IPS-15b (cell line): ENCODE results near the gene ARHGAP6.

Source experiments
- H3K27me3 ChIP-seq: one replicate; pipeline ENCODE4 v1.6.1; 2013; ENCODE audit warnings: low read length; ENCODE audit not compliant: control insufficient read depth, insufficient read depth
- H3K36me3 ChIP-seq: one replicate; pipeline ENCODE4 v1.6.1; 2013; ENCODE audit warnings: low read length; ENCODE audit not compliant: control insufficient read depth, insufficient read depth
- H3K4me1 ChIP-seq: one replicate; pipeline ENCODE4 v1.6.1; 2013; ENCODE audit warnings: mild to moderate bottlenecking, low read length; ENCODE audit not compliant: control insufficient read depth, insufficient read depth
- H3K4me3 ChIP-seq: one replicate; pipeline ENCODE4 v1.5.1; 2013; ENCODE audit warnings: low read depth, low read length
- H3K9ac ChIP-seq: one replicate; pipeline ENCODE4 v1.6.1; 2013; ENCODE audit warnings: low read depth, mild to moderate bottlenecking, low read length
- H3K9me3 ChIP-seq: one replicate; pipeline ENCODE4 v1.6.1; 2013; ENCODE audit warnings: mild to moderate bottlenecking, low read length; ENCODE audit not compliant: control insufficient read depth, insufficient read depth

Gene ARHGAP6

DNA sequence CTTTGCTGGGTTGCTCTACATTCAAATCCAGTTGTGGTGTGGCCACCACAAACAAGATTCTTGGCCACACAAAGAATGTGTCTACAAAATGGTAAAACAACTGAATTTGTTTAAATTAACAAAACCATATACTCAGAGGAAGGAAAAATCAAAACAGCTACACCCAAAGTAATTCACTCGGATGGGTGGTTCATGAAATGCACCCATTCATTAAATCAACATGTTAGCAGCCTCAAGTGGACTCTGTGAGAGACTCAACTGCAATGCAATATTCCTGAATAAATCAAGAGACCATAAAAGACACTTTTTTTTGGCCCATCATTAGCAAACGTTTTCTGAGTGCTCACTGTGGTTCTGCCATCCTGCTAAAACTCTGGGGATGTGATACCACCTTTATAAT, 383.7 kb downstream of the ARHGAP6 start:
- Histone ChIP-seq H3K9me3 (no peaks in the 10 kb centered on the region), H3K9ac (no peak overlapping the region), H3K4me1 (no peaks in the 10 kb centered on the region), H3K27me3 (no peaks in the 10 kb centered on the region), H3K4me3 (no peak overlapping the region), H3K36me3 (no peaks in the 10 kb centered on the region)

DNA sequence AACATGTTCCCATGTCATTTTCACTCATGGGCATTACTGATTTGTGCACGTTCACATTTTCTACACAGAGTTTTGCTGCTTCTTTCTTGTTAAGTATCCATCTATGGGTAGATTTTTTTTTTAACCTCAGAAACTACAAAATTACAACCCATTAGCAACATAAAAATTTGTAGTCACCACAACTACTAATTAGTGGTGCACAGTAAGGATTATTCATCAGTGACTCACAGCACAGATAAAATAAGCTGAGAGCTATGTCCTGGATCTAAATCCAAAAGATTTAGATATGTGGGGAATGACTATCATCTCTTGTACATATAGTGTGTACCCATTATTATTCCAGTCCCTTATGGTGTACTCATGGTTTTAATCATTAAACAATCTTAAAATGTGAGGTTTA, 392.2 kb downstream of the ARHGAP6 start:
- no peak overlapping the region for H3K4me3 ChIP-seq
- H3K27me3 ChIP-seq = no peaks in the 10 kb centered on the region
- no peaks in the 10 kb centered on the region for H3K36me3 ChIP-seq
- no peaks in the 10 kb centered on the region for H3K4me1 ChIP-seq
- no peak overlapping the region for H3K9ac ChIP-seq
- H3K9me3 ChIP-seq = no peaks in the 10 kb centered on the region

DNA sequence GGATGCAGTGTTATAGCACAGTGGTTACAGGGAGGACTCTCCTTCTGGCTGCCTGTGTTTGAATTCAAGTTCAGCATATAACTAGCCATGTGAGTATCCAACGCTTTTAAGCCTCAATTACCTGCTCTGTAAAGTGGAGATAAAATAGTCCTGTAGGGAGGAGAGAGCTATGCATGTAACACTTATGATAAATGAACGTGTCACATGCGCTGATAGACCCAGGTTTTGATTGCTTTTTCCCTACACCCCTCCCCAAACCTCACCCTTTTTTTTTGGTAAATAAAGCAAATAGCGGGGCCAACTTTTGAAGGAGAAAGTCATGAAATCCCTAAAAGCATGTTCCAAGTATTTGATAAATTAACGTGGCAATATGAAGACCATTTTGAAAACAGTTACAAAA, 392.9 kb downstream of the ARHGAP6 start:
- H3K9ac ChIP-seq = no peak overlapping the region
- H3K4me1 ChIP-seq = no peaks in the 10 kb centered on the region

DNA sequence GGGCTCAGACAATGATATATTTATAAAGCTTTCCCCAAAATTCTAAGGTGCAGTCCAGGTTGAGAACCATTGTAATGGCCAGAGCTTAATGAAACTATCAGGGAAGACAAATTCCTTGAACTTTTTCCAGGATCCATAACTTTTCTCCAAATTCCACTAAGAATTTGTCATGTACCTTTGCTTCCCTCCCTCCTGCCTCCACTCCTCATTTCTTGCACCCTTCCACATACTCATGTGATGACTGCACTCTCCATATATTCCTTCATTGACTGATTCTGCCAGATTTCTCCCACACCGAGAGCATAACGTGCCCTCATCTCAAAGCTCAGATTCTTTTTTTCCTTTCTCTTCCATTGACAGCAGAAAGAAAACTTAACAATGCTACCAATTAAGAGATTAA, 393.4 kb downstream of the ARHGAP6 start:
- Histone ChIP-seq H3K9me3 (no peaks in the 10 kb centered on the region), H3K4me1 (no peaks in the 10 kb centered on the region), H3K9ac (no peak overlapping the region), H3K36me3 (no peaks in the 10 kb centered on the region), H3K4me3 (no peak overlapping the region), H3K27me3 (no peaks in the 10 kb centered on the region)

More for the DNA sequence above, 392.9 kb downstream of the ARHGAP6 start:
- Histone ChIP-seq H3K4me3 (no peak overlapping the region), H3K27me3 (no peaks in the 10 kb centered on the region), H3K36me3 (no peaks in the 10 kb centered on the region), H3K9me3 (no peaks in the 10 kb centered on the region)

GRCh38 chrX:11269996-11270395, 395.7 kb downstream of the ARHGAP6 start:
- H3K4me3 ChIP-seq = no peak overlapping the region
- H3K4me1 ChIP-seq = no peaks in the 10 kb centered on the region
- H3K9ac ChIP-seq = no peak overlapping the region
- no peaks in the 10 kb centered on the region for H3K36me3 ChIP-seq
- no peaks in the 10 kb centered on the region for H3K27me3 ChIP-seq
- H3K9me3 ChIP-seq = no peaks in the 10 kb centered on the region

DNA sequence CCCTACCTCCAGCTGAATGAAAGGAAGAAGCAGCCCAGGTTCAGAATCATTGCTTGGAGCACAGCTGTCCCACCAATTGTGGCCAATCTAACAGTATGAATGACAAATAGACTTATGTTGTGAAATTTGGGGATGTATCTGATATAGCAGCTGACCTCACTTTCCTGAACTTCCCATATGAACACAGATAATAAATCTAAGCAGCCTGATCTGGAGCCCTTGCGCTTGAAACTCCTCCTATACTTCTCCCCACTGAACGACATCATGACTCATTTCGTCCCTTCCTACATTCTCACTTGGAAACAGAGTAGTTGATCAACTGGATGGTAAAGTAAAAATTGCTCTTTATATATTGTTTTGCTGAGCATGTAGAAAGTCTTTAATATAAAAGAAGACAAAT, 396.7 kb downstream of the ARHGAP6 start:
- Histone ChIP-seq H3K36me3 (no peaks in the 10 kb centered on the region), H3K4me1 (no peaks in the 10 kb centered on the region), H3K9ac (no peak overlapping the region), H3K4me3 (no peak overlapping the region), H3K9me3 (no peaks in the 10 kb centered on the region), H3K27me3 (no peaks in the 10 kb centered on the region)

DNA sequence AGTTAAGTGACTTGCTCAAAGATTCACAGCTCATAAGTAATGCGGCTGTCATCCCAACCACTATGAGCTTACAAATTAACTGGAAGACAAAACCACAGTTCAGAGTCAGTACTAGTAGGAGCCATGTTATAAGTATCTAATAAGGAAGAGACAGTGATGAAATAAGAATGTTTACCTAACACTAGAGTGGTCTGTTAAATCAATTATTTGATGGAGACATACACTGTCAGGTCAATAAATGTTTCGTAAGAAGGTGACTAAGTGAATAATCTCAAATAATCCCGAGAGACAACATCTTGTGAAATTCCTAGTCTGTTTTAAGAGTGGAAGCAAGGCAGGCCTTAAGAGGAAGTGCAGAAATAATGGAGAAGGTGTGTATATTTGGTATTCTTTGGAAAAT, 398.3 kb downstream of the ARHGAP6 start:
- H3K27me3 ChIP-seq = no peaks in the 10 kb centered on the region
- H3K4me1 ChIP-seq = no peaks in the 10 kb centered on the region

GRCh38 chrX:11266573-11267003, 399.1 kb downstream of the ARHGAP6 start:
- no peak overlapping the region for H3K9ac ChIP-seq
- no peak overlapping the region for H3K4me3 ChIP-seq
- H3K4me1 ChIP-seq = no peaks in the 10 kb centered on the region
- H3K27me3 ChIP-seq = no peaks in the 10 kb centered on the region
- no peaks in the 10 kb centered on the region for H3K9me3 ChIP-seq
- no peaks in the 10 kb centered on the region for H3K36me3 ChIP-seq

More for the DNA sequence above, 398.3 kb downstream of the ARHGAP6 start:
- H3K9me3 ChIP-seq = no peaks in the 10 kb centered on the region
- H3K4me3 ChIP-seq = no peak overlapping the region
- H3K9ac ChIP-seq = no peak overlapping the region
- H3K36me3 ChIP-seq = no peaks in the 10 kb centered on the region

DNA sequence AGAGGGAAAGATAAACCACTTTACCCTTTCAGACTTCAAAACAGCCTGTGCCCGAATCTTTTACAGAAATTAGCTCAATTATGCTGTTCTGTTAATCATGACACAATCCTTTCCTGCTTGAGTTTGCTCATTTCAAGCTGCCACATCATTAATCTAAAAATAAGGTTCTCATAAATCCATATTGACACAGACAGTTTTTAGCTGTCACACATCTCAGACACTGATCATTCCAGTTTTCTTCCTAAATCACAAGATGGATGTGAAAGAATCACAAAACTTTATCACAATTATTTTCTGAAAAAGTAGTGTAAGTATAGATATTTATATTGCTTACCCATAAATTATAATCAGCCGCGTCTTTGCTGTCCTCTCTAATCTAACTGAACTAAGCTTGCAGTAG, 400.4 kb downstream of the ARHGAP6 start:
- H3K4me3 ChIP-seq = no peak overlapping the region
- no peaks in the 10 kb centered on the region for H3K36me3 ChIP-seq
- no peak overlapping the region for H3K9ac ChIP-seq
- H3K4me1 ChIP-seq = no peaks in the 10 kb centered on the region
- no peaks in the 10 kb centered on the region for H3K27me3 ChIP-seq
- no peaks in the 10 kb centered on the region for H3K9me3 ChIP-seq

GRCh38 chrX:11264925-11265324, 400.8 kb downstream of the ARHGAP6 start:
- Histone ChIP-seq H3K36me3 (no peaks in the 10 kb centered on the region), H3K9ac (no peak overlapping the region), H3K27me3 (no peaks in the 10 kb centered on the region), H3K4me3 (no peak overlapping the region), H3K9me3 (no peaks in the 10 kb centered on the region), H3K4me1 (no peaks in the 10 kb centered on the region)

DNA sequence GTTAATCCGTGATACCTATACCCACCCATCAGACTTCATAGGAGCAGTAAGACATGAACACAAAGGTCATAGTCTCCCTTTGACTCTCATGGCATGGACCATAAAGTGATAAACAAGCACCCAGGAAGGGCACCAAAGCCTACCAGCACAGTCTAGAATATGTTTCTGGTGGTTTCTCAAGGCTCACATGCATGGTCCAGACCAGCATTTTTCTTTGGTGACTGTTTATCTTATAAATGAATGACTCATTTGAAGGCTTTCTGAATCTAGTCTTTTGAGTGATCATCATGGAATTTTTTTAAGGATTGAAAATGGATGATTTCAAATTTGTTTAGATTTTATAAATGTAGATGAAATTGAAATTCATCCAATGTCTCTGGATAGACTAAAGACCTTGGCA, 404.5 kb downstream of the ARHGAP6 start:
- no peak overlapping the region for H3K4me3 ChIP-seq
- H3K27me3 ChIP-seq = no peaks in the 10 kb centered on the region
- no peaks in the 10 kb centered on the region for H3K9me3 ChIP-seq
- H3K36me3 ChIP-seq = no peaks in the 10 kb centered on the region
- H3K4me1 ChIP-seq = no peaks in the 10 kb centered on the region
- no peak overlapping the region for H3K9ac ChIP-seq

DNA sequence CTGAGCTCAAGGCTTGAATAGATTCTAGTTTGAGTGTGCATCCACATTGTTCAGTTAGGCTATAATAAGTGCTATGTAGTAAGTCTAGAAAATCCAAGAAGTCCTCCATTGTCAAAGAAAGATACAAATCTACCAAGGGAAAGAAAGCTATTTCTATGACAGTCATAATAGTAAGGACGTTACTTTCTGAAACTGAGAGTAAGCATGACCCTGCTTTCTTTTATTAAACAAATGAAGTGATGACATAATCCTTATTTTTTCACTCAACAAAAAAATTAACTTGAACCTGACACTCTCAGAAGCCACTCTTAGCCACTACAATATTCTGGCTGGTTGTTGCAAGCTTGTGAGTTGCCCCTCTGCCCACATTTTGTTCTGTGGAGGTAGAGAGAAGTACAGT, 406.3 kb downstream of the ARHGAP6 start:
- no peaks in the 10 kb centered on the region for H3K4me1 ChIP-seq
- no peaks in the 10 kb centered on the region for H3K36me3 ChIP-seq
- no peaks in the 10 kb centered on the region for H3K27me3 ChIP-seq
- H3K9ac ChIP-seq = no peak overlapping the region
- H3K9me3 ChIP-seq = no peaks in the 10 kb centered on the region
- H3K4me3 ChIP-seq = no peak overlapping the region

GRCh38 chrX:11257711-11258110, 408.0 kb downstream of the ARHGAP6 start:
- no peaks in the 10 kb centered on the region for H3K27me3 ChIP-seq
- H3K4me1 ChIP-seq = no peaks in the 10 kb centered on the region
- H3K36me3 ChIP-seq = no peaks in the 10 kb centered on the region

More at GRCh38 chrX:11257711-11258110, 408.0 kb downstream of the ARHGAP6 start:
- Histone ChIP-seq H3K4me3 (no peak overlapping the region), H3K9me3 (no peaks in the 10 kb centered on the region), H3K9ac (no peak overlapping the region)
